Transverse colon (tissue), 4 donors: ENCODE measurements around the gene PLCH1. TPM values are rescaled to one million over a fixed set of nuclear protein-coding genes. Genes with fewer than 3 reads are reported as not detected.

ENCODE experiments used
- DNase-seq: peaks from one replicate; pipeline ENCODE4 v3.0.0-alpha.2; 2019
- H3K27ac ChIP-seq, 4 donors: fragments of 200-600 bp; sonication (generic); 2 replicates each; pipeline ENCODE4 v1.5.1; 2016 to 2018; ENCODE audit warnings: inconsistent platforms in 4 of 4
- H3K27me3 ChIP-seq: fragments of 200-600 bp; sonication (generic); 2 replicates; pipeline ENCODE4 v1.5.1; 2017; ENCODE audit warnings: inconsistent platforms
- H3K36me3 ChIP-seq, 4 donors: fragments of 200-600 bp; sonication (generic); 2 replicates each; pipeline ENCODE4 v1.5.1; 2017 to 2019; ENCODE audit warnings: inconsistent platforms in 4 of 4
- H3K4me1 ChIP-seq, 4 donors: fragments of 200-600 bp; sonication (generic); 2 replicates each; pipeline ENCODE4 v1.5.1; 2017 to 2020; ENCODE audit warnings: inconsistent platforms in 4 of 4
- H3K4me3 ChIP-seq, 4 donors: fragments of 200-600 bp; sonication (generic); 1 replicate in 1 of 4; 2 replicates in 3 of 4; pipeline versions ENCODE4 v1.5.1 to v1.6.1; 2017 to 2019; ENCODE audit warnings: inconsistent platforms in 4 of 4
- H3K9me3 ChIP-seq, 2 donors: fragments of 200-600 bp; sonication (generic); 2 replicates each; pipeline ENCODE4 v1.5.1; 2017 to 2019; ENCODE audit warnings: inconsistent platforms in 2 of 2
- EP300 ChIP-seq: sonication (generic); formaldehyde crosslinking; IDR thresholded peaks from one replicate; pipeline ENCODE4 v1.6.1; 2017; ENCODE audit warnings: antibody characterized with exemption, low read depth
- POLR2A ChIP-seq: fragments of 450-650 bp; IDR thresholded peaks from one replicate; pipeline ENCODE4 v1.6.1; 2016; ENCODE audit warnings: antibody characterized with exemption, mild to moderate bottlenecking, moderate library complexity
- POLR2AphosphoS5 ChIP-seq, 3 donors: sonication (generic); formaldehyde crosslinking; IDR thresholded peaks; one replicate each; pipeline ENCODE4 v1.6.1; 2016; ENCODE audit warnings: antibody characterized with exemption in 3 of 3
- WGBS, 2 donors: methylation state at CpG; one replicate each; pipeline ENCODE4 v1.1.5; 2018; ENCODE audit warnings: low coverage in 1 of 2; 5-methylcytosine and 5-hydroxymethylcytosine counted together
- in situ Hi-C, 4 donors: fragments of 200-750 bp; cut with MboI; loops; one replicate each; pipeline versions ENCODE4 v1.15.0 to v1.15.1; 2017; ENCODE audit warnings: low sequenced_read_pairs in 3 of 4, low pct_ligation_motif_present in 1 of 4, low pct_unique_long_range_greater_than_20kb in 1 of 4
- intact Hi-C: fragments of 100-400 bp; cut with DNase I; formaldehyde crosslinking; loops from one replicate; pipeline ENCODE4 v1.15.1; 2023; ENCODE audit warnings: low total_unique reads
- total RNA-seq, 4 donors: library from RNA; depleted of rRNA; stranded (reverse); fragments of >200 nt; gene quantifications; one replicate each; pipeline ENCODE4 v1.1.0, GENCODE V29; 2016
- TF ChIP-seq, protein P1 (sequence below), 5 experiments: fragments of 200-600 bp in 3 of 5; fragments of 450-650 bp in 2 of 5; sonication (generic) in 3 of 5; IDR thresholded peaks; 1 replicate in 2 of 5; 2 replicates in 3 of 5; pipeline ENCODE4 v1.5.1; 2016 to 2017; ENCODE audit warnings: antibody characterized with exemption in 5 of 5, inconsistent platforms in 3 of 5, mild to moderate bottlenecking in 2 of 5, moderate library complexity in 1 of 5

PLCH1 gene
- total RNA-seq, 4 donors from 2014 or later = 8.2 to 33.4 (median 8.5) TPM

DNA sequence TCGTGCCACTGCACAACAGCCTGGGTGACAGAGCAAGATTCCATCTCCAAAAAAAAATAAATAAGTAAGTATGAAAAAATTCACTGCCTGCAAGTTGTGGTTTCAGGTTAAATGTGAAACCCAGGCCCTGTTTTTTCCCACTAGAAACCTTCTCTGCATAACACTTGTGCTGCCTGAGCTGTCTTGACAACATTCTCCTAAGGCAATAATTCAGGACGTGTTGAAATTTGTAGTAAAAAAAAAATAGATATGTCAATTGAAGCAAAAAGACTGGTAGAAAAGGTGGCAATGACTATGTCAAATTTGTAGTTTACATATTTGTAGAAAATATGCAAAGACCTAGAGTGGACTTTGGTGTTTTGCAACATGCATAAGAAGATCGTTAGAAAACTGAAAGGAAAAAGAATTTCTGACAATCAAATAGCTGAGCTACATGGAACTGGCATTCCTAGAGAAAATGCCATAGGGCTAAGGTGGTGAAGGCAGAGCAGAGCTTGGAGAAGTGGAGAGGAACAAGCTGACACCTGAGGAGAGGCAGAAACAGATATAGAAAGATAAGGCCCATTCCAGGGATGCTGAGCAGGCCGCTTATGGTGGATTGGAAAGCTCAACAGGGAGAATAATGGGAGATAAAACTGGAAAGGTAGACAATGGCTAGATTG is 150.2 kb downstream of the PLCH1 start:
- Histone ChIP-seq H3K4me3 (no peak overlapping the region), H3K27ac (no peak overlapping the region), H3K4me1 (no peaks in the 10 kb centered on the region), H3K36me3 (no peaks in the 10 kb centered on the region), H3K9me3 (no peaks in the 10 kb centered on the region), H3K27me3 (no peaks in the 10 kb centered on the region)
- WGBS, 2 donors = 78 to 82% methylated on average over 4 of the region's 4 CpGs
- TF ChIP-seq, protein P1, sequence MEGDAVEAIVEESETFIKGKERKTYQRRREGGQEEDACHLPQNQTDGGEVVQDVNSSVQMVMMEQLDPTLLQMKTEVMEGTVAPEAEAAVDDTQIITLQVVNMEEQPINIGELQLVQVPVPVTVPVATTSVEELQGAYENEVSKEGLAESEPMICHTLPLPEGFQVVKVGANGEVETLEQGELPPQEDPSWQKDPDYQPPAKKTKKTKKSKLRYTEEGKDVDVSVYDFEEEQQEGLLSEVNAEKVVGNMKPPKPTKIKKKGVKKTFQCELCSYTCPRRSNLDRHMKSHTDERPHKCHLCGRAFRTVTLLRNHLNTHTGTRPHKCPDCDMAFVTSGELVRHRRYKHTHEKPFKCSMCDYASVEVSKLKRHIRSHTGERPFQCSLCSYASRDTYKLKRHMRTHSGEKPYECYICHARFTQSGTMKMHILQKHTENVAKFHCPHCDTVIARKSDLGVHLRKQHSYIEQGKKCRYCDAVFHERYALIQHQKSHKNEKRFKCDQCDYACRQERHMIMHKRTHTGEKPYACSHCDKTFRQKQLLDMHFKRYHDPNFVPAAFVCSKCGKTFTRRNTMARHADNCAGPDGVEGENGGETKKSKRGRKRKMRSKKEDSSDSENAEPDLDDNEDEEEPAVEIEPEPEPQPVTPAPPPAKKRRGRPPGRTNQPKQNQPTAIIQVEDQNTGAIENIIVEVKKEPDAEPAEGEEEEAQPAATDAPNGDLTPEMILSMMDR (IDR thresholded peaks at IDR 0.05) = no peak
- no peak for TF ChIP-seq POLR2A
- in situ Hi-C loops = no loop called here
- intact Hi-C loops = no loop called here
- DNase-seq = no peak

DNA sequence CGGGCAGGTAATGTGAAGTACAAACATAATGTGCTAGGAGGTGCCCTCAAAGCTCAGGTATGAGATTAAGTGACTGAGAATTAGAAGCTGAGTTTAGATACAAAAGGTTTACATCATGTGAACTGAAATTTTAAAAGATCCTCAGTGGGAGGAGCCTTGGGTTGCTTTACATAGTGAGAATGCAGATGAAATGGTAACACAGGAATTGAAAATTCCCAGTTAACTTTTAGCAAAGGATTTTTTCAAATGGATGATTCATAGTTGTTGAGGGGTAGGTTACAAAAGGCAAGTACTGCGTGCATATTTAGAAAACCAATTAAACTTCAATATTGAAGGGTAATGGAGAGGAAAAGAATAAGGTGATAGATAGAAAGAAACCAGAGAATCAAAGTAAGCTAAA is 157.3 kb downstream of the PLCH1 start:
- 79 to 96% methylated on average over 2 of the region's 2 CpGs for WGBS, 2 donors
- intact Hi-C loops = no loop called here

DNA sequence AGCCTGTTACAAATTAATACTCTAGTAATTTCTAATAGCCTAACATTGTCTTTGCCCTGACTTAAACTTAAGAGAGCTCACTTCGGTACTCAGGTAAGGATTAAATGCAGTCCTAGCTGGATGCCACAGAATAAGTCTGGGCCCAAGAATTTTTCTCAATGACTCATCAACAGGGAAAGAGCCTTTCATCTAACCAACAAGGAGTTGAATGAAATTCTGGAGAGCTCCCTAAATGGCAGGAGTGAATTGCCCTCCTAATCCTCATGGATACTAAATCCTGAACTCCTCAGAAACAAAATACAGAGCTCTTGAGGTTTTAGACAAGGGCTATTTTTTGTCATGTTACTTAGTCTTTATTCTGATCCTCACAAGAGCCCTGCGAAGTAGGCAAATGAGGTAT is 159.5 kb downstream of the PLCH1 start:
- intact Hi-C loops (no loop called here), in situ Hi-C loops (no loop called here)
- 86 to 90% methylated on average over 2 of the region's 2 CpGs for WGBS, 2 donors

More for the DNA sequence above, 157.3 kb downstream of the PLCH1 start:
- Histone ChIP-seq H3K27ac (no peak overlapping the region), H3K4me1 (no peaks in the 10 kb centered on the region), H3K36me3 (no peaks in the 10 kb centered on the region), H3K27me3 (no peaks in the 10 kb centered on the region), H3K4me3 (no peak overlapping the region), H3K9me3 (no peaks in the 10 kb centered on the region)
- in situ Hi-C loops = no loop called here
- DNase-seq = no peak
- TF ChIP-seq EP300 = no peak
- TF ChIP-seq POLR2AphosphoS5 (IDR thresholded peaks at IDR 0.05) = no peak
- no peak for TF ChIP-seq POLR2A
- TF ChIP-seq, protein P1 (IDR thresholded peaks at IDR 0.05) = no peak

DNA sequence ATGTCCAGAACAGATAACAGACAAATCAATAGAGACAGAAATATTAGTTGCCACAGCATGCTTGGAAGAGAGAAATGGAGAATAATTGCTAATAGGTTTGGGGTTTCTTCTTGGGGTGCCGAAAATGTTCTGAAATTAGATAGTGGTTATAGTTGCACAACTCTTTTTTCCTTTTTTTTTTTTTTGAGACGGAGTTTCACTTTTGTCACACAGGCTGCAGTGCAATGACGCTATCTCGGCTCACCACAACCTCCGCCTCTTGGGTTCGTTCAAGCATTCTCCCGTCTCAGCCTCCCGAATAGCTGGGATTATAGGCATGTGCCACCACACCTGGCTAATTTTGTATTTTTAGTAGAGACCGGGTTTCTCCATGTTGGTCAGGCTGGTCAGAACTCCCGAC is 163.3 kb downstream of the PLCH1 start:
- Histone ChIP-seq H3K27ac (no peak overlapping the region), H3K4me3 (no peak overlapping the region), H3K27me3 (no peaks in the 10 kb centered on the region), H3K9me3 (no peaks in the 10 kb centered on the region), H3K36me3 (no peaks in the 10 kb centered on the region), H3K4me1 (no peaks in the 10 kb centered on the region)
- in situ Hi-C loops = no loop called here
- DNase-seq = no peak
- 65 to 85% methylated on average over 10 of the region's 10 CpGs for WGBS, 2 donors
- TF ChIP-seq POLR2A (no peak), POLR2AphosphoS5 (IDR thresholded peaks at IDR 0.05) (no peak), EP300 (no peak)
- TF ChIP-seq, protein P1 (IDR thresholded peaks at IDR 0.05) = no peak
- intact Hi-C loops = no loop called here

More for the DNA sequence above, 159.5 kb downstream of the PLCH1 start:
- Histone ChIP-seq H3K36me3 (no peaks in the 10 kb centered on the region), H3K27me3 (no peaks in the 10 kb centered on the region), H3K9me3 (no peaks in the 10 kb centered on the region), H3K4me3 (no peak overlapping the region), H3K4me1 (no peaks in the 10 kb centered on the region), H3K27ac (no peak overlapping the region)
- DNase-seq = no peak
- no peak for TF ChIP-seq EP300
- TF ChIP-seq, protein P1 (IDR thresholded peaks at IDR 0.05) = no peak
- no peak for TF ChIP-seq POLR2AphosphoS5 (IDR thresholded peaks at IDR 0.05)
